K562 treated with DMSO at 1 percent for 4 hours (cell line): ENCODE data around the gene ZNF766. TPM values are rescaled to one million over a fixed set of nuclear protein-coding genes. Genes with fewer than 3 reads are reported as not detected.

Experiments
- total RNA-seq: library from RNA; unstranded; fragments of 300-600 nt; gene quantifications from 2 replicates; pipeline ENCODE4 v1.2.3, GENCODE V29; 2022; ENCODE audit not compliant: insufficient read depth

Gene ZNF766
- total RNA-seq = 6.5 and 12.3 TPM in 2 replicates

DNA sequence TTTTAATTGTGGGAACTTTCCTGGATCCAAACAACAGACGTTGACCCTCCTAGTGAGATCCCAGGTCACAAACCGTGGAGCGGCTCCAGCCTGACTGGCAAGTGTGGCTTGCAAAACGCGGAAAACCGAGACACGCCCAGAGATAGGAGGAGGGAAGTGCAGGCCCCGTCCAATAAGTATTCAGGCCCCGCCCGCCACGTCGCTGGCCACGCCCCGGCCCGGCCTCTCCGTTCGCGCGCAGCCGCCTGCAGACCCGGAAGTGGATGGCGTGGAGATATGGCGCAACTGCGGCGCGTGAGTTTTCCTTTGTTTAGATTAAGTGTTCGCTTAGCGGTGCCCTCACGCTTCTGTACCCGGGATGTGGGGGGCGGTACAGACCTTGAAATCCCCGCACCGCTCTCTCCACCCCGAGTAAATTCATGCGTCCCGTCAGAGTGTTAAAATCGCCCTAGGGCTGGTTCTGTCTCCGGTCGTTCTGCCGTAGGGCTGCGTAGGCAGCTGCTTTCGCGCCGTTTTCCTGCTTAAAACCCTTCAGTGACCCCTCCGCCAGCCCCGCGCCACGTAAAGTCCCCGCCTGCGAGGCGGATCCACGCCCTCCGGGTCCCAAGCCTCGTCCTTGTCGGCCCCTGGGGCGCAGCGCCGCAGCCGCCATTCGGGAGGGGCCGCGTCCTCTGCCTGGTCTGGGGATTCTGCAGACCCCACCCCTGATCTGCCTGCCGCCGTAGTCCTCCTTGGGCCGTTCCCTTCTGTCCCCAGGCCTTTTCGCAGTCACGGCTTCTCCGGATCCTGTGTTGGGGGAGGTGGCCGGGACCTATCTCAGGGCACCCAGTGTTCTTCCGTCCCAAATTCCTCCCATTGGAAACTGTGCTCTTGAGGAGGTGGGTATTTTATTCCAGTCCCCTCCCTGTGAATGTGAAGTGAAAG, at the start of gene ZNF766:
TSS of gene ZNF766 (plus strand) at position 250 of the 924 bp plus-strand sequence. CDS start at position 277, 27 bp downstream.

DNA sequence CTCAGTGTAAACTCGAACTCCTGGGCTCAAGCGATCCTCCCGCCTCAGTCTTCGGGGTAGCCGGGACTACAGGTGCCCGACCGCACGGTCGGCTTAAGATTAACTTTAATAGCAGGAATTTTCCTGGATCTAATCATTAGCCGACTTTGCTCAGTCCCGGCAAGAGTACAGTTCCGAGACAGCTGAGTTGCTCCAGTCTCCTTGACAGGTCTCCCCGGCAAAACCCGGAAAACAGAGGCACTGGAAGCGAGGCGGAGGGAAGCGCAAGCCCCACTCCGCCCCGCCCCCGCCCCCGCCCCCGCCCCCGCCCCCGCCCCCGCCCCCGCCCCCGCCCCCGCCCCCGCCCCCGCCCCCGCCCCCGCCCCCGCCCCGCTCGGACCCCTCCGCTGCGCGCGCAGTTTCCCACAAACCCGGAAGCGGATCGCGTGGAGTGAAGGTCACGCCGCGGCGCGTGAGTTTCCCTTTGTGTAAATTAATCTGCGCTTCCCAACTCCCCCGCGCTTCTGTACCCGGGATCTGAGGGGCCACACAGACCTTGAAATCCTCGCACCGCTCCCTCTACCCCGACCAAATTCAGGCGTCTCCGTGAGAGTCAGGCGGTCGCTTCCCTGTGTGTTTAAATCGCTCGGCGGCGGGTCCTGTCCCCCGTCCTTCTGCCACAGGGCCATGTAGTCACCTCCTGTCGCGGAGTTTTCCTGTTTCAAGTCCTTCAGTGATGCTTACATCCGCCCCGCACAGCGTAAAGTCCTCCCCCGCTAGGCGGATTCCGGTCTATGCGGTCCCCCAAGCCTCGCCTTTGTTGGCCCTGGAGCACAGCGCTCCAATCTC, 27.6 kb downstream of the ZNF766 start, which contains the start of gene ZNF480:
TSS of gene ZNF480 (plus strand) at position 397 of the 828 bp plus-strand sequence. CDS start 3,244 bp downstream, outside the sequence.

GRCh38 chr19:52336117-52336790, 66.9 kb downstream of the ZNF766 start, which contains the start of gene ZNF610:
TSS of gene ZNF610 (plus strand) at chr19:52336243. CDS start at chr19:52349173, 12,930 bp downstream.

Other genes starting within 250 kb of the ZNF766 start
- 3.1 and 5.0 TPM in 2 replicates for gene ZNF614, start 241.2 kb upstream of the ZNF766 start, total RNA-seq
- 1.8 and 3.1 TPM in 2 replicates for gene ZNF432, start 220.7 kb upstream of the ZNF766 start, total RNA-seq
- gene ZNF841, start 173.8 kb upstream of the ZNF766 start, total RNA-seq = 5.8 and 6.0 TPM in 2 replicates
- gene ZNF616, start 129.6 kb upstream of the ZNF766 start, total RNA-seq = 5.9 and 8.0 TPM in 2 replicates
- gene ZNF836, start 98.0 kb upstream of the ZNF766 start, total RNA-seq = 0.93 TPM in 1 of 2 replicates, not detected in the other
- 102 and 106 TPM in 2 replicates for gene PPP2R1A, start 79.5 kb upstream of the ZNF766 start, total RNA-seq
- 1.7 and 3.3 TPM in 2 replicates for gene ZNF480, start 27.6 kb downstream of the ZNF766 start, total RNA-seq
- not detected in 2 replicates for gene ZNF610, start 66.7 kb downstream of the ZNF766 start, total RNA-seq
- gene ZNF880, start 100.3 kb downstream of the ZNF766 start, total RNA-seq = not detected in 2 replicates
- gene ZNF528, start 128.3 kb downstream of the ZNF766 start, total RNA-seq = 0.61 and 7.0 TPM in 2 replicates
- not detected in 2 replicates for gene ZNF534, start 159.6 kb downstream of the ZNF766 start, total RNA-seq
- gene ZNF578, start 184.0 kb downstream of the ZNF766 start, total RNA-seq = not detected in 2 replicates